GM18868 (cell line): ENCODE results near the gene RXRA.

Experiments used
- ATAC-seq: cut with Tn5 transposase; IDR thresholded peaks from one replicate; pipeline ENCODE4 v1.9.1; 2021; ENCODE audit warnings: mild to moderate bottlenecking, moderate library complexity; ENCODE audit not compliant: unreplicated experiment

RXRA gene

DNA sequence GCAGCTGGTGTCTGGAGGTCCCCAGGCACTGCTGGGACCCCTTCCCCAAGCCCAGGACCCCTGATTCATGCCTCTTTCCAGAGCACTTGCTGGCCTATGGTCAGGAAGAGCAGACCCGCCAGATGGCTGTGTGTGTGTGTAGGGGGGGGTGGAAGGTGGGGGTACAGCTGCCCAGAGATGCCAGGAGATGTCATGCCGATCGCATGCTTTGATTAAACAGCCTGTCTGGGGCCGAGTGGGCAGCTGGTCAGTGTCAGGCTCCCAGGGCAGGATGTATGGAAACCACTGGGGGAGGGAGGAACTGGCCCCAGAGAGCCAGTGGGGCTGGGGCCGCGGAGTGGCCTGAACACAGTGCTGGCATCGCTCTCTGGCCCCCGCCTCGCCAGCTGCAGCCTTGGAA, 23.7 kb downstream of the RXRA start:
- ATAC-seq: no peak

DNA sequence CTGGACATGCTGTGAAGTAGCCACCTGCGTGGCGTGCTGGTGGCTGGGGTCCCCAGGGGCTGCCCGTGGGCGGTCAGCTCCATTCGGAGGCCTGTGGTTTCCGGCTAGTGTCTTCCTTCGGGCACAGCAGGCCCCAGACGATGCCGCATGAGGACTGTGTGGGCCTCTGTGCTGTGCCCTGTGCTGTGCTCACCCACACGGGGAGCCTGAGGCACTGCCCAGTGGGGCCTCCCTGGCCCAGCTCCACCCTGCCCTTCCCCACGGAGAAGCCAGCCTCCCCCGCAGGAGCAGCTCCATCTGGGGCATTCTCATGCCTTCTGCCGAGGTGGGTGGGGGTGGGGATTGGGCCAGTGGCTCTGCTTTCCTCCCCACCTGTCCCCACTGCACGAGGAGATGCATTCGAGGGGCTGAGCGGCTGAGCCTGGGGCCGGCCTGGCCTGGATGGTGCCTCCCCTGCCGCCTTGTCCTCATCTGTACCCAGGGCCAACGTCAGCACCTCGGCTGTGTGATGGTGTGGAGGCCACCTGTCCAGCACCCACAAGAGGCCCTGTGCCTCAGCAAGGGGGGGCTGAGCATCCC, 24.2 kb downstream of the RXRA start:
- no peak for ATAC-seq

GRCh38 chr9:134351606-134352176, 25.4 kb downstream of the RXRA start:
- no peak for ATAC-seq

GRCh38 chr9:134352247-134352933, 26.1 kb downstream of the RXRA start:
- no peak for ATAC-seq

DNA sequence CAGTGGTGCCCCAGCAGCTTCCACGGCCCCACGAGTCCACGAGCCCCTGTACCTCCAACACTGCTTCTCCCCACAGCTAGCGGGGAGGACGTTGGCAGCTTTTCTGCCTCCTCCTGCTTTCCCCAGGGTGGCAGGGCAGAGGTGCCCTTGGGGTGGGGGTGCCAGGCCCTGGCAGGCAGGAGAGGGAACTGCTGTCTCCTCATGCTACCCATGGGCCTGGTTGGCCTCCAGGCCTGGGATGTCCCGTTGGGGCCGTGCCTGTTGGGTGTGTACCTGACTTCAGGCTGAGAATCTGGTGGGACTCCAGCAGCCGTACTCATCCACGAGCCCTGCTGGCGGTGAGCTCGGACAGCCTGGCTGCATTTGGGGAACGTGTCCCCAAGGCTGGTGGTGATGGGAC, 27.3 kb downstream of the RXRA start:
- ATAC-seq: no peak

DNA sequence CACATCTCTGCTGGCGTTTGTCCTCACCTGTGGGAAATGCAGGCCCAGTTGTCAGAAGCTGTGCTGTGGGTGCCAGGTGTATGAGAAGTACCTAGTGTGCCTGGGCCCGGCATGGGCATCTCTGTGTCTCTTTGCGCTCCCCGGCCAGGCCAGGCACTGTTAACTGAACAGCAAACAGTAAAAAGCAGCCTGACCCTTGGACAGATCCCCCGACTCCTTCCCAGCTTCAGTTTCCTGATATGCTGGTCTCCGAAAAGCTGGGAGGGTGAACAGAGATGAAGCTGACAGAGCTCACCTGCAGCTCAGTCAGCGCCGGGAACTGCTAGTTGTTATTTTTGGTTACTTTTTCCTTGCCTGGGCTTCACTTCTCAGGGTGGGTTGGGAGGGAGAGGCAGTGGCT, 28.9 kb downstream of the RXRA start:
- ATAC-seq: no peak

DNA sequence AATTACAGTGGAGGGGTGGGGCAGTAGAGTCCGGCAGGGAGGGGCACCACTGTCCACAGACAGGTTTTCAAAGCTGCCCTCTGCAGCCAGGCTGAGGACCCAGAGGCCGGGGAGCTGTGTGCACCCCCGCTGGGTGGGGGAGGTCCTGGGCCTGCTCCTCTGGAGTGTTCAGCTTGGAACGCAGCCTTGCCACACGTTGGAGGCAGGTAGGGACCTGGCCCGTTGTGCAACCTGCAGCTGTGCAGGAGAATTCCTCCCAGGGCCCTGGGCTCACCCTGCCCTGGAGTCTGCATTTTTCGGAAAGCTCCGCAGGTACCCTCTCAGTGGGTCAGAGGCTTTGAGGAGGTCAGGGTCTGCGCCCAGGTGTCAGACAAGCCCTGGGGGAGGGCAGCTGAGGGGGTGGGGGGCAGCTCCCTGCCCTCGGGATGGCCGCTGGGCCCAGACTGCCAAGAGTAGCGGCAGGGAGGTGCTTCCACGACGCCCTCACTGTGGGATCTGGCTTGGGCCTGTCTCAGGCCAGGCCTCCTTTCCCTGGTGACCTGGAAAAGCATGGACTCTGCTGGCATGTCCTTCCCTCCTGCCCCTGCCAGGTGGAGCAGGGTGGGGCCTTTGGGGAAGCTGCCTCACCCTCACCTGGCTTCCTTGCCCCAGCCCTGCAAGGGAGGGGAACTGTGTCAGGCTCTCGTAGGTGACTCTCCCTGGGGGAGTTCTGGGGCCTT, 29.5 kb downstream of the RXRA start:
- no peak for ATAC-seq

- ATAC-seq: no peak
Observed at GRCh38 chr9:134356496-134357470, 30.5 kb downstream of the RXRA start.

DNA sequence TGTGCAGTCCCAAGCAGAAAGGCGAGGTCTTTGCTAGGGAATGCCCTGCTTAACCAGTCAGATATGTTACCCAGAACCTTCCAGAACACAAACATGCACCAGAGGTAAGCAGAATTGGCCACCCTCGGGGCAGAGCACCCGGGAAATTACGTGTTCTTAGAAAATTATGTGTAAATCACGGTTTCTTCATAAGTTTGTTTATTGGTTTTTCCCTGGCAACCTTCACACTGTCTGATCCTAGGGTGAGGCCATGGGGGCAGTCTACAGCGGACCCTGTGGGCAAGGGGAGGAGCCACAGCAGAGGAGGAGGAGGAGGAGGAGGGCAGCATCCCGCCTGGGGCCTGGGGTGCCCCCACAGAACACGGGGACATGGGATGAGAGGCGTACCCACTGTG, 31.4 kb downstream of the RXRA start:
- no peak for ATAC-seq

- no peak for ATAC-seq
Observed at GRCh38 chr9:134358026-134358661, 31.9 kb downstream of the RXRA start.

DNA sequence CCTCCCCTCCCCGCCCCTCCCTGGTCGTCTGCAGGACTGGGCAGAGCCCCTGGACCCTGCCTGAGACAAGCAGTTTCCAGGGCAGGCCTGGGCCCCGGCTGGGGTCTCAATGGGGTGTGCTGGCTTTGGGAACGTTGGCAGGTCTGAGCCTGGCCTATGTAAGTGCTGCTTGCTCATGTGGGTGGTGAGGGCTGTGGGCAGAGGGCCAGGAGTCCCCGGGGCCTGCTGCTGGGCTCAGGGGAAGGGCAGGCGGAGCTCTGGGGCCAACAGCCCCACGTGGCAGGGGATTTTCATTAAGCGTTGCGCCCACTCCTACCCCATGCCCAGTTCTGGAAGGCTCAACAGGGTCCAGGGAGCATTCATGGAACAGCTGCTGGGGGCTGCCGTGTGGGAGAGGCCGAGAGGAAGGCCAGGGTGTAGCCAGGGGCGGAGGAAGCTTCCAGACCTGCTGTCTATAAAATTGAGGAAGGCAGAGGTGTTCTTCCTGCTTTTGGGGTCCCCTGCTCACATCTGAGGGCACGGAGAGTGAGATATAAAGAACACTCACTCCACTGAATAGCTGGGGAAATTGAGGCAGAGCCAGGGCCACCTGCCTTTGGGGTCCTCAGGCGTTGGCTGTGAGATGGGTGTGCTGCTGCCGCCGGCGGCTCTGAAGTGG, 32.5 kb downstream of the RXRA start:
- ATAC-seq: no peak

DNA sequence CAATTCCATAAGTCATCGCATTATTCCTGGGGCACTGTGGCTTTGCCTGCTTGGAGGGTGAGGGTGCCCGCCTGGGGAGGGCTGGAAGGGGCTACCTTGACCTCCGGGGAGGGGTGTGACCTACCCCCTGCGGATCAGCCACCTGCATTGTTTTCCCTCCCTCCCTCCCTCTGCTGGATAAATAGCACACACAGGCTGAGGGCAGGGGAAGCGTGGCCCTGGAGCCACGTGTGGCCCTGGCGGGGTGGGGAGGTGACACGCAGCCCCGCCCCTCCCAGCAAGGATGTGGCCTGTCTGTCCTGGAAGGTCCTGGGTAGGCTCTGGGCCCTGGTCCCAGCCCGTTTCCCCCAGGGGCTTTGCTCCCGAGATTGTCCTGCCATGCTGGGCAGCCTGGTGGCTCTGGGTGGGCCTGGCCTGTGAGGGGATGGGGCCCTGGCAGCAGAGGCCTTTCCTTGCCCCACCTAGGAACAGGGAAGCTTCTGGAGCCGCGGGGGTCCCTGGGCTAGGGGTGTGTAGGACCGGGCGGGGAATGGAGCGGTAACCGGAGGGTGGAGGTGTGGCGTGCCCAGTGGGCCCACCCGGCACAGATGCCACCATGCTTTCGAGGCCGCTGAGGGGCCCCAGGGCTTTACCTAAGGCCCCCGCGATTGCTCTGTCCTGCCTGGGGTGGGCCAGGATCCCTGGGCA, 33.4 kb downstream of the RXRA start:
- ATAC-seq: no peak

- no peak for ATAC-seq
Observed at GRCh38 chr9:134360180-134360759, 34.0 kb downstream of the RXRA start.

- no peak for ATAC-seq
Observed at GRCh38 chr9:134360897-134361296, 34.6 kb downstream of the RXRA start.

GRCh38 chr9:134361426-134361825, 35.2 kb downstream of the RXRA start:
- ATAC-seq: no peak

DNA sequence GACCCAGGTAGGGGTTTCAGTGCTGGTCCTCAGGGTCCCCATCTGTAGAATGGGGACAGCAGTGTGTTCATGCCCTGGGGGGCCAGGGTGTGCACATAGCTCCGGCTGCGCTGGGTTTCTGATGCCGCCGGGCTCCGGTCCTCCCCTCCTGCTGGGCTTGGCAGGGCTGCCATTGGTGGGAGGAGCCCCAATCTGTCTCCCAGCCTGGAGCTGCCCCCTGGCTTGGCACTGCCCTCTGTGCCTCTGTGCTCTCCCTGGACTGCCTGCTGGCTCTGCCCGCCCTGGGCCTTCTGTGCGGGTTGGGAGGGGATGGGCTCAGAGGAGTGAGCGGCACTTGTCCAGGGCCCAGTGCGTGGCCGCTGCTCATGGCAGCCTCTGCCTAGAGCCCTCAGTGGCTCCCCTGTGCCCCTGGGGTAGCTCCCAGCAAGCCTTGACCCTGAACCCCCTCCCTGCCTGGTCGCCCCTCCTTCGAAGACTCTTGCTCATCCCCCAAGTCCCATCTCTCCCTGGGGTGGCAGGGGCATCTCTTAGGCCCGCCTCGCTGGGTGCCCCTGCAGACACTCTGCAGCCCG, 35.7 kb downstream of the RXRA start:
- ATAC-seq: no peak

DNA sequence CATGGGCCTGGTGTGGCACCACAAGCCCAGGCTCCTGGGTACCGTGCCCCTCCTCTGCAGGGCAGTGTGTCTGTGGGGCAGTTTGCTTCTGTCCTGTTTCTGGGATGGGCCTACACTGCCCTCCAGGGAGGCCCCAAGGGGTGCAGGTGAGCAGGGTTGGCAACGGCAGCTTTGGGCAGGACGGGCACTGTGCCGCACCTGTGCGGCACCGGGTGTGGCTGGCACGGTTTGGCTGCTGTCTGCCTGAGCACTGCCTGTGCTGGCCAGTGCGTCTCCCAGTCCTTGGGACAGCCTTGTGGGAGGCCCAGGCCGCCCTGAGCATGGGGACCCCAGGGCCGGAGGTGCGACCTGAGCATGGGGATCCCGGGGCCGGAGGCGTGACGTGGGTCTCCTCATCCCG, 37.2 kb downstream of the RXRA start:
- no peak for ATAC-seq

DNA sequence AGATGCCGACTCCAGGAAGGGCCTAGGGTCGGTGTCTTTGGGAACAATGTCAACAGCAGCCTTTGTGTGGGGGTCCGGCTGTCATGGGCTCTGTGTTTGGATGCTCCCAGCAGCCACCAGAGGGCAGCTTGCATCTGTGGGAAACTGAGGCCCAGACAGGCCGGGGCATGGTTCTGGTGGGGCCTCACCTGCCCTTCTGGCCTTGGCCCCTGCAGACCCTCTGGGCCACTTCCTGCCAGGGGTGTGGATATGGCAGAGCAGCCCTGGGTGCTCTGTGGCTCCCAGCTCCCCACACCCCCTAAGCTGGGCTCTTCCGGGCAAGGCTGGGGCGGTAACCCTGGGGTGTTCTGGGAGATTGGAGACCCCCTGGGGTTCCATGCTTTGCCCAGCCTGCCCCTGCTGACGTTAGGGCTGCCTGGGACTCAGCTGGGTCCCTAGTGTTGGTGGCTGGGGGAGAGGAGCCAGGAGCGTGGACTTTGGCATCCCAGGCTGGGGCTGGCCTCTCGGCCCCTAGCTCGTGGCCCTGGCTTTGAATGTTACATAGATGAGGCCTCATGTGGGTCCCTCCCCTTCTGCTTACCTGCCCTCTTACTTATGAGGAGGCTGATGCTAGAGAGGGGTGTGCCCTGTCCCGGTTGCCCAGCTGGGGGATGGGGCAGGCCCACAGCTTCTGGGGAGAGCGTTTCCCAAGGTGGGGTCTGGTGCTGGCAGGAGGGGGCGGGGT, 38.3 kb downstream of the RXRA start:
- ATAC-seq: no peak
